H9 (cell line): Measurements from ENCODE around the gene DLST. TPM values are rescaled to one million over a fixed set of nuclear protein-coding genes. Genes with fewer than 3 reads are reported as not detected.

ENCODE experiments used
- DNase-seq: peaks from one replicate; pipeline ENCODE4 v3.0.0-alpha.2; 2017
- H2AFZ ChIP-seq: one replicate; pipeline ENCODE4 v1.6.1; 2013; ENCODE audit warnings: mild to moderate bottlenecking, low read length, control low read depth, moderate library complexity
- H2AK5ac ChIP-seq: 2 replicates; pipeline ENCODE4 v1.6.1; 2013; ENCODE audit warnings: low read length, control low read depth, mixed read lengths; ENCODE audit not compliant: insufficient read length
- H2BK120ac ChIP-seq: one replicate; pipeline ENCODE4 v1.6.1; 2013; ENCODE audit warnings: low read depth, mild to moderate bottlenecking, low read length, control low read depth, inconsistent platforms; ENCODE audit not compliant: poor library complexity, severe bottlenecking
- H2BK12ac ChIP-seq: 2 replicates; pipeline ENCODE4 v1.6.1; 2013; ENCODE audit warnings: low read length, control low read depth, mixed read lengths, low read depth; ENCODE audit not compliant: insufficient read length
- H2BK15ac ChIP-seq: 2 replicates; pipeline ENCODE4 v1.6.1; 2013; ENCODE audit warnings: low read depth, low read length, control low read depth
- H2BK20ac ChIP-seq: one replicate; pipeline ENCODE4 v1.6.1; 2013; ENCODE audit warnings: low read depth, mild to moderate bottlenecking, low read length, control low read depth, inconsistent platforms; ENCODE audit not compliant: poor library complexity, severe bottlenecking
- H2BK5ac ChIP-seq: 2 replicates; pipeline ENCODE4 v1.6.1; 2013; ENCODE audit warnings: low read length, control low read depth, mixed read lengths; ENCODE audit not compliant: insufficient read length
- H3K14ac ChIP-seq: 2 replicates; pipeline ENCODE4 v1.6.1; 2013; ENCODE audit warnings: low read length, control low read depth; ENCODE audit not compliant: insufficient read depth
- H3K18ac ChIP-seq: 2 replicates; pipeline ENCODE4 v1.6.1; 2013; ENCODE audit warnings: low read depth, mild to moderate bottlenecking, mixed read lengths, low read length, control low read depth; ENCODE audit not compliant: insufficient read length
- H3K23ac ChIP-seq: 2 replicates; pipeline ENCODE4 v1.6.1; 2013; ENCODE audit warnings: low read length, control low read depth, mixed read lengths, low read depth; ENCODE audit not compliant: insufficient read length
- H3K23me2 ChIP-seq: 2 replicates; pipeline ENCODE4 v1.6.1; 2013; ENCODE audit warnings: low read depth, mild to moderate bottlenecking, mixed read lengths, low read length, control low read depth; ENCODE audit not compliant: insufficient read length, poor library complexity, severe bottlenecking
- H3K27ac ChIP-seq: 2 replicates; pipeline ENCODE4 v1.5.1; 2013; ENCODE audit warnings: low read length, control low read depth, mixed read lengths, low read depth; ENCODE audit not compliant: insufficient read length
- H3K27me3 ChIP-seq: 2 replicates; pipeline ENCODE4 v1.6.1; 2013; ENCODE audit warnings: low read length, control low read depth, inconsistent platforms; ENCODE audit not compliant: insufficient read depth
- H3K4ac ChIP-seq: 2 replicates; pipeline ENCODE4 v1.6.1; 2013; ENCODE audit warnings: low read depth, mild to moderate bottlenecking, control low read depth, inconsistent platforms, low read length, moderate library complexity
- H3K4me1 ChIP-seq: 2 replicates; pipeline ENCODE4 v1.6.1; 2013; ENCODE audit warnings: low read length, control low read depth, inconsistent platforms; ENCODE audit not compliant: insufficient read depth
- H3K4me2 ChIP-seq: 2 replicates; pipeline ENCODE4 v1.6.1; 2013; ENCODE audit warnings: low read length, control low read depth, mixed read lengths; ENCODE audit not compliant: insufficient read length, insufficient read depth
- H3K56ac ChIP-seq: 2 replicates; pipeline ENCODE4 v1.6.1; 2013; ENCODE audit warnings: low read depth, mild to moderate bottlenecking, mixed read lengths, low read length, control low read depth; ENCODE audit not compliant: insufficient read length
- H3K79me1 ChIP-seq: 2 replicates; pipeline ENCODE4 v1.6.1; 2013; ENCODE audit warnings: low read depth, mild to moderate bottlenecking, moderate library complexity, low read length, control low read depth, inconsistent platforms; ENCODE audit not compliant: insufficient read depth, poor library complexity, severe bottlenecking
- H3K79me2 ChIP-seq: 2 replicates; pipeline ENCODE4 v1.6.1; 2013; ENCODE audit warnings: low read length, control low read depth, inconsistent platforms; ENCODE audit not compliant: insufficient read depth
- H3K9ac ChIP-seq: 2 replicates; pipeline ENCODE4 v1.6.1; 2013; ENCODE audit warnings: low read length, control low read depth, mixed read lengths; ENCODE audit not compliant: insufficient read length; ENCODE audit errors: extremely low read depth
- H3K9me3 ChIP-seq: one replicate; pipeline ENCODE4 v1.6.1; 2013; ENCODE audit warnings: low read depth, low read length, inconsistent platforms; ENCODE audit not compliant: control insufficient read depth
- H3T11ph ChIP-seq: one replicate; pipeline ENCODE4 v1.6.1; 2013; ENCODE audit warnings: mild to moderate bottlenecking, low read length, control low read depth, inconsistent platforms
- H4K20me1 ChIP-seq: one replicate; pipeline ENCODE4 v1.6.1; 2013; ENCODE audit not compliant: control insufficient read depth, insufficient read length, insufficient read depth
- H4K5ac ChIP-seq: 2 replicates; pipeline ENCODE4 v1.6.1; 2013; ENCODE audit warnings: low read depth, mild to moderate bottlenecking, mixed read lengths, low read length, control low read depth; ENCODE audit not compliant: insufficient read length
- H4K8ac ChIP-seq: replicated peaks from 2 replicates; pipeline ENCODE4 v1.6.1; 2013; ENCODE audit warnings: low read length, control low read depth, mixed read lengths, low read depth; ENCODE audit not compliant: insufficient read length
- H4K91ac ChIP-seq: 2 replicates; pipeline ENCODE4 v1.6.1; 2013; ENCODE audit warnings: low read depth, mild to moderate bottlenecking, moderate library complexity, mixed read lengths, low read length, control low read depth; ENCODE audit not compliant: insufficient read length
- H3K27ac Mint-ChIP-seq, 3 experiments: 2 replicates in 2 of 3; 3 replicates in 1 of 3; pipeline ENCODE4 v1.8.0; 2020 to 2021; ENCODE audit warnings: mixed read lengths in 3 of 3, mild to moderate bottlenecking in 1 of 3, moderate library complexity in 1 of 3
- H3K27me3 Mint-ChIP-seq: 2 replicates; pipeline ENCODE4 v1.8.0; 2021; ENCODE audit warnings: low read depth, mild to moderate bottlenecking, moderate library complexity, mixed read lengths
- H3K36me3 Mint-ChIP-seq, 3 experiments: 2 replicates in 2 of 3; 3 replicates in 1 of 3; pipeline ENCODE4 v1.8.0; 2020 to 2021; ENCODE audit warnings: low read depth in 3 of 3, mixed read lengths in 3 of 3; ENCODE audit not compliant: insufficient read depth in 1 of 3
- H3K4me1 Mint-ChIP-seq, 2 experiments: 2 replicates each; pipeline ENCODE4 v1.8.0; 2020; ENCODE audit warnings: mixed read lengths in 2 of 2
- H3K4me3 Mint-ChIP-seq, 2 experiments: 2 replicates in 1 of 2; 3 replicates in 1 of 2; pipeline ENCODE4 v1.8.0; 2020 to 2021; ENCODE audit warnings: mild to moderate bottlenecking in 2 of 2, mixed read lengths in 2 of 2, moderate library complexity in 1 of 2
- H3K9me3 Mint-ChIP-seq, 2 experiments: 2 replicates in 1 of 2; 3 replicates in 1 of 2; pipeline ENCODE4 v1.8.0; 2020; ENCODE audit warnings: mild to moderate bottlenecking in 2 of 2, mixed read lengths in 2 of 2, moderate library complexity in 1 of 2
- WGBS: extraction: QIAGEN DNeasy Blood & Tissue Kit; methylation state at CpG from one replicate; pipeline ENCODE4 v1.1.7; 2013; ENCODE audit warnings: missing lambda C conversion rate, low lambda C conversion rate, mixed read lengths; ENCODE audit not compliant: insufficient read length; ENCODE audit errors: extremely low coverage; 5-methylcytosine and 5-hydroxymethylcytosine counted together
- total RNA-seq: library from RNA; stranded (reverse); gene quantifications from 2 replicates; pipeline ENCODE4 v1.2.1, GENCODE V29; 2021
- TF ChIP-seq, protein P1 (sequence below): fragments of 200-600 bp; sonication (generic); conservative IDR thresholded peaks from 3 replicates; pipeline ENCODE4 v1.8.0; 2021; ENCODE audit warnings: antibody characterized with exemption, mild to moderate bottlenecking

Gene DLST
- total RNA-seq, 1 experiment from 2014 or later, result 116 TPM

DNA sequence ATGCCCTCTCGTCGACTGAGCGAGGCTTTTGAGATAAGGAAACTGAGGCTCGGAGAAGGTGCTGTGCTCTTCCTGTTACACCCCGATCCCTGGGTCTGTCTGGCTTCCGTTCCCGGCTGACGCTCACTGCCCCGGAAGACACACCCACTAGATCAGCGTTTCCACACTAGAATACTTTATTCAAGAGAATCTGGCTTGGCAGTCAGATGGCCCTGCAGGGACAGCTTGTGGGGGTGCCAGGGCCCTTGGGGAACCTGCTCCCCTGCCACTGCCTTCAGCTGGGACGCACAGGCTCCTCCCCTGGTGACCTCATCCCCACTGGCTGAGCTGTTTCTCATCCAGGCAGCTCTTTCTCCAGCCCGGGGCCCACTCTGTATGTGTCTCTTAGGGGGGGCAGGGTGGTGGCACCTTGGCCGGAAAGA is 60.0 kb downstream of the DLST start:
- H3K27ac ChIP-seq, result no peak overlapping the region

More for the DNA sequence above, 60.0 kb downstream of the DLST start:
- H3K27me3 Mint-ChIP-seq, result no peaks in the 10 kb centered on the region; the same call in 1 of the 2 replicates
- H3K23ac ChIP-seq, result no peak overlapping the region
- no peak overlapping the region for H4K91ac ChIP-seq
- H3K4me1 ChIP-seq, result no peaks in the 10 kb centered on the region
- H3K27ac Mint-ChIP-seq, result peak overlapping the region in 2 of 3 experiments; percentile 58 to 68; a peak in 2 of 7 replicates
- no peak overlapping the region for H3T11ph ChIP-seq
- H3K18ac ChIP-seq, result no peak overlapping the region
- H3K56ac ChIP-seq, result no peak overlapping the region
- no peaks in the 10 kb centered on the region for H3K36me3 Mint-ChIP-seq
- no peaks in the 10 kb centered on the region for H3K23me2 ChIP-seq
- no peak overlapping the region for H2BK12ac ChIP-seq
- H2AK5ac ChIP-seq, result no peak overlapping the region
- WGBS, result no CpG with 5 or more reads among the region's 13 CpGs
- no peaks in the 10 kb centered on the region for H3K27me3 ChIP-seq
- no peak overlapping the region for H3K9ac ChIP-seq
- H4K20me1 ChIP-seq, result no peaks in the 10 kb centered on the region
- H3K79me1 ChIP-seq, result no peaks in the 10 kb centered on the region
- no peak for DNase-seq
- no peaks in the 10 kb centered on the region for H3K9me3 ChIP-seq
- H3K14ac ChIP-seq, result no peak overlapping the region
- H3K79me2 ChIP-seq, result no peaks in the 10 kb centered on the region
- H4K5ac ChIP-seq, result no peak overlapping the region
- no peaks in the 10 kb centered on the region for H3K9me3 Mint-ChIP-seq
- no peak overlapping the region for H2BK15ac ChIP-seq
- no peak overlapping the region for H2AFZ ChIP-seq
- H3K4ac ChIP-seq, result no peak overlapping the region
- H3K4me1 Mint-ChIP-seq, result peaks cover 5 to 17% of the 10 kb centered on the region in 2 experiments
- H3K4me2 ChIP-seq, result no peak overlapping the region
- H4K8ac ChIP-seq, result no peak overlapping the region
- TF ChIP-seq, protein P1, sequence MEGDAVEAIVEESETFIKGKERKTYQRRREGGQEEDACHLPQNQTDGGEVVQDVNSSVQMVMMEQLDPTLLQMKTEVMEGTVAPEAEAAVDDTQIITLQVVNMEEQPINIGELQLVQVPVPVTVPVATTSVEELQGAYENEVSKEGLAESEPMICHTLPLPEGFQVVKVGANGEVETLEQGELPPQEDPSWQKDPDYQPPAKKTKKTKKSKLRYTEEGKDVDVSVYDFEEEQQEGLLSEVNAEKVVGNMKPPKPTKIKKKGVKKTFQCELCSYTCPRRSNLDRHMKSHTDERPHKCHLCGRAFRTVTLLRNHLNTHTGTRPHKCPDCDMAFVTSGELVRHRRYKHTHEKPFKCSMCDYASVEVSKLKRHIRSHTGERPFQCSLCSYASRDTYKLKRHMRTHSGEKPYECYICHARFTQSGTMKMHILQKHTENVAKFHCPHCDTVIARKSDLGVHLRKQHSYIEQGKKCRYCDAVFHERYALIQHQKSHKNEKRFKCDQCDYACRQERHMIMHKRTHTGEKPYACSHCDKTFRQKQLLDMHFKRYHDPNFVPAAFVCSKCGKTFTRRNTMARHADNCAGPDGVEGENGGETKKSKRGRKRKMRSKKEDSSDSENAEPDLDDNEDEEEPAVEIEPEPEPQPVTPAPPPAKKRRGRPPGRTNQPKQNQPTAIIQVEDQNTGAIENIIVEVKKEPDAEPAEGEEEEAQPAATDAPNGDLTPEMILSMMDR, result no peak
- H2BK5ac ChIP-seq, result no peak overlapping the region
- no peak overlapping the region for H3K4me3 Mint-ChIP-seq
- no peak overlapping the region for H2BK120ac ChIP-seq
- H2BK20ac ChIP-seq, result no peak overlapping the region
